GM23338 (cell line): ENCODE measurements around the gene CXCR5. TPM values are rescaled to one million over a fixed set of nuclear protein-coding genes. Genes with fewer than 3 reads are reported as not detected.

Experiments
- ATAC-seq: fragments of 200-7000 bp; cut with Tn5 transposase; 3 replicates; pipeline ENCODE4 v1.9.1; 2020
- DNase-seq: peaks from one replicate; pipeline ENCODE4 v3.0.0-alpha.2; 2015; ENCODE audit warnings: low spot score
- H2AFZ ChIP-seq: fragments of 200-600 bp; sonication (generic); 2 replicates; pipeline ENCODE4 v1.8.0; 2016; ENCODE audit warnings: antibody characterized with exemption, mild to moderate bottlenecking, moderate library complexity
- H3F3A ChIP-seq: fragments of 200-600 bp; sonication (generic); replicated peaks from 2 replicates; pipeline ENCODE4 v1.8.0; 2017; ENCODE audit warnings: antibody characterized with exemption, mixed run types, low read depth
- H3K27ac ChIP-seq: fragments of 200-600 bp; sonication (generic); 2 replicates; pipeline ENCODE4 v1.6.1; 2016; ENCODE audit warnings: low read depth
- H3K27me3 ChIP-seq: fragments of 200-600 bp; sonication (generic); 2 replicates; pipeline ENCODE4 v1.8.0; 2016; ENCODE audit warnings: mild to moderate bottlenecking, mixed run types, moderate library complexity; ENCODE audit not compliant: insufficient read depth
- H3K36me3 ChIP-seq: fragments of 200-600 bp; sonication (generic); 2 replicates; pipeline ENCODE4 v1.8.0; 2016; ENCODE audit warnings: mild to moderate bottlenecking; ENCODE audit not compliant: insufficient read depth
- H3K4me1 ChIP-seq: fragments of 200-600 bp; sonication (generic); 2 replicates; pipeline ENCODE4 v1.8.0; 2016; ENCODE audit warnings: mild to moderate bottlenecking, moderate library complexity; ENCODE audit not compliant: insufficient read depth
- H3K4me2 ChIP-seq: fragments of 200-600 bp; sonication (generic); 2 replicates; pipeline ENCODE4 v1.7.1; 2017; ENCODE audit warnings: mixed run types
- H3K4me3 ChIP-seq: fragments of 200-600 bp; sonication (generic); 2 replicates; pipeline ENCODE4 v1.6.1; 2016; ENCODE audit warnings: mixed run types
- H3K79me2 ChIP-seq: fragments of 200-600 bp; sonication (generic); replicated peaks from 2 replicates; pipeline ENCODE4 v1.8.0; 2017; ENCODE audit warnings: mild to moderate bottlenecking; ENCODE audit not compliant: insufficient read depth
- H3K9me2 ChIP-seq: fragments of 200-600 bp; sonication (generic); 2 replicates; pipeline ENCODE4 v1.8.0; 2017; ENCODE audit not compliant: insufficient read depth
- H4K20me1 ChIP-seq: fragments of 200-600 bp; sonication (generic); replicated peaks from 2 replicates; pipeline ENCODE4 v1.8.0; 2017; ENCODE audit warnings: mild to moderate bottlenecking; ENCODE audit not compliant: insufficient read depth
- H3K27ac Mint-ChIP-seq: 2 replicates; pipeline ENCODE4 v1.8.0; 2020; ENCODE audit warnings: inconsistent platforms, mild to moderate bottlenecking, moderate library complexity, mixed read lengths
- H3K27me3 Mint-ChIP-seq: 3 replicates; pipeline ENCODE4 v1.8.0; 2022; ENCODE audit warnings: low read depth, mild to moderate bottlenecking, moderate library complexity, mixed read lengths, inconsistent platforms; ENCODE audit not compliant: insufficient read depth, poor library complexity
- H3K36me3 Mint-ChIP-seq: 3 replicates; pipeline ENCODE4 v1.8.0; 2021; ENCODE audit warnings: low read depth, mild to moderate bottlenecking, inconsistent platforms, moderate library complexity, mixed read lengths
- H3K4me1 Mint-ChIP-seq: 3 replicates; pipeline ENCODE4 v1.8.0; 2020; ENCODE audit warnings: mild to moderate bottlenecking, inconsistent platforms, mixed read lengths
- H3K4me3 Mint-ChIP-seq: 3 replicates; pipeline ENCODE4 v1.8.0; 2021; ENCODE audit warnings: moderate library complexity, mild to moderate bottlenecking, inconsistent platforms, mixed read lengths
- H3K9me3 Mint-ChIP-seq: 3 replicates; pipeline ENCODE4 v1.8.0; 2020; ENCODE audit warnings: moderate library complexity, mild to moderate bottlenecking, inconsistent platforms, mixed read lengths
- CREB1 ChIP-seq: fragments of 250-450 bp; sonication (Bioruptor Pico); IDR thresholded peaks from 2 replicates; pipeline ENCODE4 v1.5.0; 2020; ENCODE audit warnings: low read depth, mild to moderate bottlenecking, moderate library complexity
- EZH2 ChIP-seq: fragments of 200-600 bp; sonication (generic); IDR thresholded peaks from one replicate; pipeline ENCODE4 v1.8.0; 2017; ENCODE audit warnings: antibody characterized with exemption, mild to moderate bottlenecking, low read depth; ENCODE audit not compliant: unreplicated experiment
- EZH2phosphoT487 ChIP-seq: fragments of 200-600 bp; sonication (generic); IDR thresholded peaks from one replicate; pipeline ENCODE4 v1.8.1; 2018; ENCODE audit warnings: antibody characterized with exemption; ENCODE audit not compliant: unreplicated experiment
- NANOG ChIP-seq: IDR thresholded peaks from 2 replicates; pipeline ENCODE4 v1.6.1; 2016; ENCODE audit warnings: antibody characterized with exemption, borderline replicate concordance
- POLR2AphosphoS5 ChIP-seq: IDR thresholded peaks from 2 replicates; pipeline ENCODE4 v1.6.1; 2016; ENCODE audit warnings: antibody characterized with exemption, low read depth
- STAT1 ChIP-seq: IDR thresholded peaks from one replicate; pipeline ENCODE4 v1.6.1; 2016; ENCODE audit warnings: antibody characterized with exemption; ENCODE audit not compliant: unreplicated experiment
- ZNF331 ChIP-seq: fragments of 250-450 bp; sonication (Bioruptor Pico); IDR thresholded peaks from 2 replicates; pipeline ENCODE4 v1.5.0; 2020; ENCODE audit warnings: low read depth, mild to moderate bottlenecking, moderate library complexity
- polyA plus RNA-seq: library from polyadenylated mRNA; unstranded; fragments of >200 nt; fragmentation: Nextera tagmentation; extraction: Ambion mirVana; gene quantifications from 2 replicates; pipeline ENCODE4 v1.2.1, GENCODE V29; 2016
- total RNA-seq: library from RNA; depleted of rRNA; stranded (reverse); fragments of >200 nt; shearing (Covaris generic); gene quantifications from 2 replicates; pipeline ENCODE4 v1.2.3, GENCODE V29; 2014
- TF ChIP-seq, protein P1 (sequence below): fragments of 250-450 bp; sonication (Bioruptor Pico); IDR thresholded peaks from 2 replicates; pipeline ENCODE4 v1.5.0; 2020; ENCODE audit warnings: mild to moderate bottlenecking, moderate library complexity

The CXCR5 gene
- total and polyA plus RNA-seq, 2 experiments from 2014 or later: 0.18 TPM; not detected in 1

- H3K79me2 ChIP-seq: peaks cover 28% of the 10 kb centered on the region
- H3K27me3 ChIP-seq: peaks cover 13% of the 10 kb centered on the region
- H2AFZ ChIP-seq: peak overlapping the region; percentile 96
- H3K4me1 ChIP-seq: peaks cover 46% of the 10 kb centered on the region
- Mint-ChIP-seq H3K4me3 (peak overlapping the region; percentile 94), H3K27me3 (peaks cover 26% of the 10 kb centered on the region), H3K4me1 (peaks cover 53% of the 10 kb centered on the region), H3K9me3 (no peaks in the 10 kb centered on the region), H3K27ac (peak overlapping the region; percentile 97; the same call in 1 of the 2 replicates), H3K36me3 (peaks cover 8% of the 10 kb centered on the region)
- H3K9me2 ChIP-seq: no peaks in the 10 kb centered on the region
- H4K20me1 ChIP-seq: peaks cover 16% of the 10 kb centered on the region
- no peak for ATAC-seq
- no peak for DNase-seq
- peak overlapping the region; percentile 99 for H3K4me3 ChIP-seq
- H3K27ac ChIP-seq: no peak overlapping the region
- no peak for TF ChIP-seq ZNF331
- TF ChIP-seq, protein P1, sequence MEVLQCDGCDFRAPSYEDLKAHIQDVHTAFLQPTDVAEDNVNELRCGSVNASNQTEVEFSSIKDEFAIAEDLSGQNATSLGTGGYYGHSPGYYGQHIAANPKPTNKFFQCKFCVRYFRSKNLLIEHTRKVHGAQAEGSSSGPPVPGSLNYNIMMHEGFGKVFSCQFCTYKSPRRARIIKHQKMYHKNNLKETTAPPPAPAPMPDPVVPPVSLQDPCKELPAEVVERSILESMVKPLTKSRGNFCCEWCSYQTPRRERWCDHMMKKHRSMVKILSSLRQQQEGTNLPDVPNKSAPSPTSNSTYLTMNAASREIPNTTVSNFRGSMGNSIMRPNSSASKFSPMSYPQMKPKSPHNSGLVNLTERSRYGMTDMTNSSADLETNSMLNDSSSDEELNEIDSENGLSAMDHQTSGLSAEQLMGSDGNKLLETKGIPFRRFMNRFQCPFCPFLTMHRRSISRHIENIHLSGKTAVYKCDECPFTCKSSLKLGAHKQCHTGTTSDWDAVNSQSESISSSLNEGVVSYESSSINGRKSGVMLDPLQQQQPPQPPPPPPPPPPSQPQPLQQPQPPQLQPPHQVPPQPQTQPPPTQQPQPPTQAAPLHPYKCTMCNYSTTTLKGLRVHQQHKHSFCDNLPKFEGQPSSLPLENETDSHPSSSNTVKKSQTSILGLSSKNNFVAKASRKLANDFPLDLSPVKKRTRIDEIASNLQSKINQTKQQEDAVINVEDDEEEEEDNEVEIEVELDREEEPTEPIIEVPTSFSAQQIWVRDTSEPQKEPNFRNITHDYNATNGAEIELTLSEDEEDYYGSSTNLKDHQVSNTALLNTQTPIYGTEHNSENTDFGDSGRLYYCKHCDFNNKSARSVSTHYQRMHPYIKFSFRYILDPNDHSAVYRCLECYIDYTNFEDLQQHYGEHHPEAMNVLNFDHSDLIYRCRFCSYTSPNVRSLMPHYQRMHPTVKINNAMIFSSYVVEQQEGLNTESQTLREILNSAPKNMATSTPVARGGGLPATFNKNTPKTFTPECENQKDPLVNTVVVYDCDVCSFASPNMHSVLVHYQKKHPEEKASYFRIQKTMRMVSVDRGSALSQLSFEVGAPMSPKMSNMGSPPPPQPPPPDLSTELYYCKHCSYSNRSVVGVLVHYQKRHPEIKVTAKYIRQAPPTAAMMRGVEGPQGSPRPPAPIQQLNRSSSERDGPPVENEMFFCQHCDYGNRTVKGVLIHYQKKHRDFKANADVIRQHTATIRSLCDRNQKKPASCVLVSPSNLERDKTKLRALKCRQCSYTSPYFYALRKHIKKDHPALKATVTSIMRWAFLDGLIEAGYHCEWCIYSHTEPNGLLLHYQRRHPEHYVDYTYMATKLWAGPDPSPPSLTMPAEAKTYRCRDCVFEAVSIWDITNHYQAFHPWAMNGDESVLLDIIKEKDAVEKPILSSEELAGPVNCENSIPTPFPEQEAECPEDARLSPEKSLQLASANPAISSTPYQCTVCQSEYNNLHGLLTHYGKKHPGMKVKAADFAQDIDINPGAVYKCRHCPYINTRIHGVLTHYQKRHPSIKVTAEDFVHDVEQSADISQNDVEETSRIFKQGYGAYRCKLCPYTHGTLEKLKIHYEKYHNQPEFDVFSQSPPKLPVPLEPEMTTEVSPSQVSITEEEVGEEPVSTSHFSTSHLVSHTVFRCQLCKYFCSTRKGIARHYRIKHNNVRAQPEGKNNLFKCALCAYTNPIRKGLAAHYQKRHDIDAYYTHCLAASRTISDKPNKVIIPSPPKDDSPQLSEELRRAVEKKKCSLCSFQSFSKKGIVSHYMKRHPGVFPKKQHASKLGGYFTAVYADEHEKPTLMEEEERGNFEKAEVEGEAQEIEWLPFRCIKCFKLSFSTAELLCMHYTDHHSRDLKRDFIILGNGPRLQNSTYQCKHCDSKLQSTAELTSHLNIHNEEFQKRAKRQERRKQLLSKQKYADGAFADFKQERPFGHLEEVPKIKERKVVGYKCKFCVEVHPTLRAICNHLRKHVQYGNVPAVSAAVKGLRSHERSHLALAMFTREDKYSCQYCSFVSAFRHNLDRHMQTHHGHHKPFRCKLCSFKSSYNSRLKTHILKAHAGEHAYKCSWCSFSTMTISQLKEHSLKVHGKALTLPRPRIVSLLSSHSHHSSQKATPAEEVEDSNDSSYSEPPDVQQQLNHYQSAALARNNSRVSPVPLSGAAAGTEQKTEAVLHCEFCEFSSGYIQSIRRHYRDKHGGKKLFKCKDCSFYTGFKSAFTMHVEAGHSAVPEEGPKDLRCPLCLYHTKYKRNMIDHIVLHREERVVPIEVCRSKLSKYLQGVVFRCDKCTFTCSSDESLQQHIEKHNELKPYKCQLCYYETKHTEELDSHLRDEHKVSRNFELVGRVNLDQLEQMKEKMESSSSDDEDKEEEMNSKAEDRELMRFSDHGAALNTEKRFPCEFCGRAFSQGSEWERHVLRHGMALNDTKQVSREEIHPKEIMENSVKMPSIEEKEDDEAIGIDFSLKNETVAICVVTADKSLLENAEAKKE (CRISPR knock-in tag): no peak
- no peak for TF ChIP-seq POLR2AphosphoS5
- TF ChIP-seq STAT1: no peak
- TF ChIP-seq NANOG: no peak
- no peak for TF ChIP-seq EZH2phosphoT487
- no peak for TF ChIP-seq CREB1 (CRISPR knock-in tag)
- TF ChIP-seq EZH2: no peak
- peaks cover 3% of the 10 kb centered on the region; the same call in 1 of the 2 replicates for H3F3A ChIP-seq
- no peaks in the 10 kb centered on the region for H3K36me3 ChIP-seq
- peak overlapping the region; percentile 97 for H3K4me2 ChIP-seq
Observed at GRCh38 chr11:118927554-118928100, 43.9 kb downstream of the CXCR5 start.
